Mucosa of descending colon (tissue), 3 donors: Measurements from ENCODE around the gene KIF16B. TPM values are rescaled to one million over a fixed set of nuclear protein-coding genes. Genes with fewer than 3 reads are reported as not detected.

Experiments used
- ATAC-seq: fragments of 200-7000 bp; cut with Tn5 transposase; one replicate; pipeline ENCODE4 v1.9.1; 2020; ENCODE audit warnings: mild to moderate bottlenecking, moderate library complexity
- DNase-seq, 3 donors: peaks; one replicate each; pipeline ENCODE4 v3.0.0-alpha.2; 2020
- H3K36me3 ChIP-seq: fragments of 200-600 bp; one replicate; pipeline ENCODE4 v1.8.0; 2021; ENCODE audit warnings: low read depth, mild to moderate bottlenecking
- H3K4me1 ChIP-seq: fragments of 200-600 bp; one replicate; pipeline ENCODE4 v1.8.0; 2021; ENCODE audit warnings: low read depth, mild to moderate bottlenecking
- H3K4me3 ChIP-seq: fragments of 200-600 bp; one replicate; pipeline ENCODE4 v1.8.0; 2021; ENCODE audit warnings: mild to moderate bottlenecking
- H3K9me3 ChIP-seq: fragments of 200-600 bp; one replicate; pipeline ENCODE4 v1.8.0; 2021; ENCODE audit warnings: mild to moderate bottlenecking
- intact Hi-C, 2 donors: fragments of 100-400 bp; cut with DNase I in 1 of 2; cut with micrococcal nuclease in 1 of 2; formaldehyde crosslinking; loops; one replicate each; pipeline versions ENCODE4 v1.11.0 to v1.11.1; 2022; cut with DNase I, micrococcal nuclease
- total RNA-seq, 3 donors: library from RNA; stranded (reverse); fragmentation: NEBNext Ultra II Directional in 2 of 3; extraction: Animal tissue kit (Norgen Biotek cat#: 25700) in 2 of 3; gene quantifications; one replicate each; pipeline versions ENCODE4 v1.2.1 to v1.2.4, GENCODE V29; 2021 to 2023
- TF ChIP-seq, protein P1 (sequence below): fragments of 200-600 bp; IDR thresholded peaks from one replicate; pipeline ENCODE4 v1.8.0; 2022; ENCODE audit warnings: antibody characterized with exemption, mild to moderate bottlenecking
- donor health status: DM: no; HTN: no; CAD: no; lungs with moderate emphysema.
- donor health status: DM: no; HTN: no; CAD: no.
- donor health status: DM: no; HTN: yes; CAD: no.

The KIF16B gene
- total RNA-seq, 3 donors from 2014 or later, result 48.5 to 81.7 (median 65.1) TPM

DNA sequence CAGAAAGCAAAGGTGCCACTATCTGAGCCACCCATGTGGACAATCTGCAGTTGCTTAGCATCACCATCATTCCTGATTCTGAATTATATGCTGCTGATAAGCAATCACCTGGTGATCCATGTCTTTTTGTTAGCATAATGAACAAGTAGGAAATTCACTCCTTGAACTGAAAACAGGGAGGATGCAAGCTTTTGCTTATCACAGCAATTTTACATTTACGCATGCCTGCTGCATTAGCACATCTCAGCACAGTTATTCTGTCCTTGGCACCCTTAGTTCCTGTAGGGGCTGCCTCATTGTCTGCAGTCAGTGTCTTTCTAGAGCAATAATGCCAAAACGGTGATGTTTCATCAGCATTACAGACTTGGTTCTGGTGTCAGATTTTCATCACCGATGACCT, 162.6 kb downstream of the KIF16B start:
- ATAC-seq, result no peak
- Histone ChIP-seq H3K9me3 (no peaks in the 10 kb centered on the region), H3K36me3 (no peaks in the 10 kb centered on the region), H3K4me3 (no peak overlapping the region), H3K4me1 (no peaks in the 10 kb centered on the region)
- intact Hi-C loops, result no loop called here
- TF ChIP-seq, protein P1, sequence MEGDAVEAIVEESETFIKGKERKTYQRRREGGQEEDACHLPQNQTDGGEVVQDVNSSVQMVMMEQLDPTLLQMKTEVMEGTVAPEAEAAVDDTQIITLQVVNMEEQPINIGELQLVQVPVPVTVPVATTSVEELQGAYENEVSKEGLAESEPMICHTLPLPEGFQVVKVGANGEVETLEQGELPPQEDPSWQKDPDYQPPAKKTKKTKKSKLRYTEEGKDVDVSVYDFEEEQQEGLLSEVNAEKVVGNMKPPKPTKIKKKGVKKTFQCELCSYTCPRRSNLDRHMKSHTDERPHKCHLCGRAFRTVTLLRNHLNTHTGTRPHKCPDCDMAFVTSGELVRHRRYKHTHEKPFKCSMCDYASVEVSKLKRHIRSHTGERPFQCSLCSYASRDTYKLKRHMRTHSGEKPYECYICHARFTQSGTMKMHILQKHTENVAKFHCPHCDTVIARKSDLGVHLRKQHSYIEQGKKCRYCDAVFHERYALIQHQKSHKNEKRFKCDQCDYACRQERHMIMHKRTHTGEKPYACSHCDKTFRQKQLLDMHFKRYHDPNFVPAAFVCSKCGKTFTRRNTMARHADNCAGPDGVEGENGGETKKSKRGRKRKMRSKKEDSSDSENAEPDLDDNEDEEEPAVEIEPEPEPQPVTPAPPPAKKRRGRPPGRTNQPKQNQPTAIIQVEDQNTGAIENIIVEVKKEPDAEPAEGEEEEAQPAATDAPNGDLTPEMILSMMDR, result no peak
- DNase-seq, result no peak

DNA sequence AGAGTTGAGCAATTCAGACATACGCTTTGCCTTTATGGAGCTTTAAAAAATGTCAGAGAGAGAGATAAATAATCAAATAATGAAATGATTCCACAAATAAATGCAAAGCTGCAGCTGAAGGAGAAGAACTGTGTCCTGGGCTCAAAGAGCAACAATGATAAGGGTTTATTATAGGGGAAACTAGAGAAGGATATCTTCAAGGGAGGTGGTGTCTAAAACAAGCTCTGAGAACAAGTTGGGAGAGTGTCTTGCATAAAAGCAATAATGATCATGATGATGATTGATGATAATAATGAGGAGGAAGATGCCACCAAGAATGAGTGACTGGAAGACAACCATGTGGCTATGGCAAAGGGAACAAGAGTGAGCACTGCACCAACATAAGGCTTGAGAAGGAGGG, 164.3 kb downstream of the KIF16B start:
- intact Hi-C loops, result no loop called here
- DNase-seq, result no peak
- Histone ChIP-seq H3K36me3 (no peaks in the 10 kb centered on the region), H3K4me3 (no peak overlapping the region), H3K9me3 (no peaks in the 10 kb centered on the region), H3K4me1 (no peaks in the 10 kb centered on the region)
- TF ChIP-seq, protein P1, result no peak
- ATAC-seq, result no peak

DNA sequence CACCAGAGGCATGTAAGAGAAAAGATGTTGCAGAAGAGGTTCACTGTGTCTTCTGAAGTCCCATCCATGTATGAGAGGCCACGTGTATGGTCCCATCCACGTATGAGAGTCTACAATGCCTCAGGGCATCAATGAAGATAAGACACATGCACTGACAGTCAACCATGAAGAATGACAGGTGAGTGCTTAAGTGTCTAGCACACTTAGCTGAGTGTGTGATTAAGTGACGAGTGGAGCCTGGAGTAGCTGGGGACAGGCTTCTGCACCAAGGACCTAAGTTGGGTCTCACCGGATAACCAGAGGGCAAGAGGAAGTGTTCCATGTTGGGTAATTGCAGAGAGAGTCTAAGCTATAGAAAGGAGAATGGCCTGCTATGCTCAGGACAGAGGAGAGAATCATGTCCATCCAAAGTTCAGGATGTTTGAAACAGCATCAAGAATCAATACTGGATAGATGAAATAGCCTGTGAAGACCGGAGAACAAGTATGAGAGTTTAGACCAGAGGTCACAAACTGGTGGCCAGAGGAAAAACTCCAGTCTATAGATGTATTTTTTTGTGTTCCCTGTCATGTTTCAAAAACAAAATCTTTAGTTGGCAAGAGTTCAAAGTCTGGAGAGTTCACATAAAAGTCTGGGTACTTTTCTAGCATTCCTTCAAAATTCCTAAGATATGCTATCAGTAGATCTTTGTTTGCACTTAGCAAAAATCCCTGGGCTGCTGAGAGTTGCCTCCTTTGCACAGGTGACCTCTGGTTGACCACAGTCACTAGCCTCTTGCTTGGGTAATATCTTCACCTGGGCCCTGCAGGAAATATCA, 165.8 kb downstream of the KIF16B start:
- Histone ChIP-seq H3K36me3 (no peaks in the 10 kb centered on the region), H3K9me3 (no peaks in the 10 kb centered on the region), H3K4me3 (no peak overlapping the region), H3K4me1 (no peaks in the 10 kb centered on the region)
- TF ChIP-seq, protein P1, result no peak
- intact Hi-C loops, result no loop called here
- DNase-seq (no peak), ATAC-seq (no peak)

DNA sequence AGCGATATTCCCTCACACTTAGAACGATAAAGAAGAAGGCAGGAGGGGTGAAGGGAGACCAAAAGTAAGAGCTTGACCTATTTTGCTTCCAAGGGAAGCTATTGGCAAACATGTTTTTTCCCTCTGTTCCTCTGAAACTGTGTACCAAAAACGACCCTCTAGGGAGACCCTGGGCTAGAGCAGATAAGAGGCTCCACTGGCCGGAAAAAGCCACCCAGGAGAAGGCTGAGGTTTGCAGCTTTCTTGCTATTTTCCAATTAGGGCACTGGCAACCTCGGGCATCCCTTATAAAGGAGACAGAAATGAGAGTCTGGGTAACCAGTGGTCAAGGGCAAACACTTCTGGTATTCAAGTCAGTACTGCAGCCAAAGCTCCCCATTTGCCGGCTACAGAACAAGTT, 168.0 kb downstream of the KIF16B start:
- Histone ChIP-seq H3K9me3 (no peaks in the 10 kb centered on the region), H3K36me3 (no peaks in the 10 kb centered on the region), H3K4me1 (no peaks in the 10 kb centered on the region), H3K4me3 (no peak overlapping the region)
- ATAC-seq (no peak), DNase-seq (no peak)
- intact Hi-C loops, result no loop called here
- TF ChIP-seq, protein P1, result no peak

DNA sequence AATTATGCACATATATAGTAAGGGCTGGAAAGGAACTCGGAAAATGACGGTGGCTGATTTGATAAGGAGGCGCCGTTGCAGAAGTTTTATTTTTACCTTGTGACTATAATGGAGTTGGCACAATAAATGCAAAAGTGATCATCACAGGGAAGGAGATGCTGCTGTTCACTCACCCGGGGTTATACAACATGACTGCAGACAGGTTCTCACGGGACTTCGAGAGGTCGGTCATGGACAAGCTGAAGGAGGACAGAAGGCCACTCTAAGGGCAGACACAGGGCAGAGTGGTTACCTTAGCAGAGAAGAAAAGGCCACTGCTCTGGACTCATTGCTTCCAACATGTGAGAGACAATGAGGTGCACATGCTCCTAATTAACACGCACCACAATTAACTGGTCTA, 168.6 kb downstream of the KIF16B start:
- intact Hi-C loops, result no loop called here

More for the DNA sequence above, 168.6 kb downstream of the KIF16B start:
- no peaks in the 10 kb centered on the region for H3K9me3 ChIP-seq
- DNase-seq (no peak), ATAC-seq (no peak)
- no peak overlapping the region for H3K4me3 ChIP-seq
- TF ChIP-seq, protein P1, result no peak
- H3K4me1 ChIP-seq, result no peaks in the 10 kb centered on the region
- no peaks in the 10 kb centered on the region for H3K36me3 ChIP-seq
